Stimulated activated CD4-positive, alpha-beta T cell treated with anti-CD3 and anti-CD28 coated beads, Interleukin-1b, Interleukin-23, amount 100 ng/mL, for 1 hour (primary cell): ENCODE data around the gene GLUD1.
"Not testable (repeated sequence)": the region's sequence is repeated elsewhere in the genome, so short reads cannot be mapped to it uniquely, and the experiment has no call there.

Experiments
- DNase-seq, 2 donors: peaks; one replicate each; pipeline ENCODE4 v3.0.0-alpha.2; 2020; ENCODE audit warnings: low read depth in 2 of 2

GLUD1 gene

DNA sequence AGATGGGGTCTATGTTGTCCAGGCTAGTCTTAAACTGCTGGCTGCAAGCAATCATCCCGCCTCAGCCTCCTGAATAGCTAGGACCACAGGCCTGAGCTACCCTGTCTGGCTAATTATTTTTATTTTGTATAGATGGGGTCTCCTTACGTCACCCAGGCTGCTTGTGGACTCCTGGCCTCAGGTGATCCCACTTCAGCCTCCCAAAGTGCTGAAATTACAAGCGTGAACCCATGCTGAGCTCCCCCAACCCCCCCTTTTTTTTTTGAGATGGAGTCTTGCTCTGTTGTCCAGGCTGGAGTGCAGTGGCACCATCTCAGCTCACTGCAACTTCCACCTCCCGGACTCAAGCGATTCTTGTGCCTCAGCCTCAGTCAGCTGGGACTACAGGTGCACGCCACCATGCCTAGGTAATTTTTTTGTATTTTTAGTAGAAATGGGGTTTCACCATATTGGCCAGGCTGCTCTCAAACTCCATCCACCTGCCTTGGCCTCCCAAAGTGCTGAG lies 49.2 kb downstream of the GLUD1 start:
- DNase-seq: no peak

GRCh38 chr10:87043579-87043978 lies 51.1 kb downstream of the GLUD1 start:
- DNase-seq: not testable (repeated sequence)

DNA sequence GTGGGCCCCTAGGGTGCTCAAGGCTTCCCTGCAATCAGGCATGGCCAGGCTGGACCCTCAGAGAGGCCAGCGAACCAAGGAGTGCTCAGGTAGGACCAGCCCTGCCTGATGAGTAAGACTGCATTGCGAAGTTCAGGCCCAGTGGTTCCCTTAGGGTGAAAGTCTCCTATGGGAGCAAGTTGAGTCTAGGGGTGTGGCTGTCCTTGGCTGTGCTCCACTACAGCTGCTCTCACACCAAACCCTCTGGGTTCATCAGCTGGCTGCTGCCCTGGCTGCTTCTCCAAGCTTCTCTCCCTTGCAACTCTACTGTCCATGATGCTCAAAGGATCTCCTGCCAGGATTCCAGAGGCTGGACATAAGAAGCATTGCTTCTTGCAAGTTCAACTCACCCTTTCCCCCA lies 55.9 kb downstream of the GLUD1 start:
- no peak for DNase-seq

DNA sequence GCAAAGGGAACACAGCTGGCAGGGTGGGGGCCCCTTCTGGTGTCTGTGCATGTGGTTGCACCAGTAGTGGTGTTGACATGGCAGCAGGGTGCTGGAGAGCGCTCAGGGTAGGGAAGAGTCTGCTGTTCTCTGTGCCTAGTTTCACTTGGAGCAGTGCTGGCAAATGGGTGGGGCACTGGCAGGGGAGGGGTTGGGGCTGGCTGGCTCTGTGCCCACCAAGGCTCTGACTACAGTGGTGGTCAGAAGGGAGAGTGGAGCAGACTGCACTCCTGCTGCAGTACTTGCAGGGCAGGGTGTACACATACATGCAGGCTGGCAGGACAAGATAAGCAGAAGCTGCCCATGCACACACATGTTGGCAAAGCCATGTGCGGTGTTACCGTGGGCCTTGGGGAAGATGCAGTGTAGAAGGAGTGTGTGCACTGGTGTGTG lies 56.3 kb downstream of the GLUD1 start:
- no peak for DNase-seq

- DNase-seq: no peak
These were observed 58.0 kb downstream of the GLUD1 start for GRCh38 chr10:87036623-87037022.

DNA sequence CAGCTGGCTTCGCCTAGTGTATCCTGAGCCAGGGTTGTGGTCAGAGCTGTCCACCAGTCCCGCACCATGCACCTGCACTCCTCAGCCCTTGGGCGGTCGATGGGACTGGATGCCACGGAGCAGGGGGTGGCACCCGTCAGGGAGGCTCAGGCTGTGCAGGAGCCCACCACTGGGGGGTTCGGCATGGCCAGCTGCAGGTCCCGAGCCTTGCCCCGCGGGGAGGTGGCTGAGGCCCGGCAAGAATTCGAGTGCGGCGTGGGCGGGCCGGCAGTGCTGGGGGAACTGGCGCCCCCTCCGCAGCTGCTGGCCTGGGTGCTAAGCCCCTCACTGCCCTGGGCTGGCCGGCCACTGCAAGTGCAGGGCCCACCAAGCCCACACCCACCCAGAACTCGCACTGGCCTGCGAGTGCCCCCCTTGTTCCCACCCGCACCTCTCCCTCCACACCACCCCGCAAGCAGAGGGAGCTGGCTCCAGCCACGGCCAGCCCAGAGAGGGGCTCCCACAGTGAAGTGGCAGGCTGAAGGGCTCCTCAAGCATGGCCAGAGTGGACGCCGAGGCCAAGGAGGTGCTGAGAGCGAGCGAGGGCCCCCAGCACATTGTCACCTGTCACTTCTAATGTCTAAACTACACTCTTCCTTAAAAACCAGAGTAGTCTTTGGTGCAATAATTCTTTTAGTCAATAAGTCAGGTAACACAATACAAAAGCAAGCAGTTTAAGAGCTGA lies 63.6 kb downstream of the GLUD1 start:
- DNase-seq: no peak

- not testable (repeated sequence) for DNase-seq
These were observed 64.2 kb downstream of the GLUD1 start for GRCh38 chr10:87030419-87030818.

GRCh38 chr10:87026747-87027508 lies 67.7 kb downstream of the GLUD1 start:
- DNase-seq: not testable (repeated sequence)

GRCh38 chr10:87025285-87025958 lies 69.2 kb downstream of the GLUD1 start:
- not testable (repeated sequence) for DNase-seq

- DNase-seq: not testable (repeated sequence)
These were observed 74.6 kb downstream of the GLUD1 start, which contains the start of gene FAM25A for GRCh38 chr10:87020056-87020455. FAM25A (plus strand) TSS chr10:87020294; CDS start chr10:87020325, 31 bp downstream.

- DNase-seq: not testable (repeated sequence)
These were observed 75.1 kb downstream of the GLUD1 start for GRCh38 chr10:87019504-87019903.

DNA sequence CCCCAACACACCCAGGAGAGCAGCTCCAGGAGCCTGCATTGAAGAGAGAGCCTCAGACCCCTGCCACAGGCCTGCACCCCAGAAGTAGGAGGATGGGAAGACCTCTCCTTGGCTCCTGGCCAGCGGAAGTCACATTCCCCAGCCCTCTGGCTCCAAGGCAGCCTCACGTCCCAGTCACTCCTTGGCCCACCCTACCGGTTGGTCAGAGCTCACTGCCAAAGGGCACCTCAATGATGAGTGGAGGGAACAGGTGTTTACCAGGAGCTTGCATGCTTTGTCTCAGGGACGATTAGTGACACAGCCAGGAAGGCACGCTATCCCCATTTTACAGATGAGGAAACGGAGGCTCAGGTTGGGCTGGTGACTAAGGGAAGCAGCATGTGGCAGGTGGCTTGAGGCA lies 75.6 kb downstream of the GLUD1 start:
- DNase-seq: not testable (repeated sequence)

DNA sequence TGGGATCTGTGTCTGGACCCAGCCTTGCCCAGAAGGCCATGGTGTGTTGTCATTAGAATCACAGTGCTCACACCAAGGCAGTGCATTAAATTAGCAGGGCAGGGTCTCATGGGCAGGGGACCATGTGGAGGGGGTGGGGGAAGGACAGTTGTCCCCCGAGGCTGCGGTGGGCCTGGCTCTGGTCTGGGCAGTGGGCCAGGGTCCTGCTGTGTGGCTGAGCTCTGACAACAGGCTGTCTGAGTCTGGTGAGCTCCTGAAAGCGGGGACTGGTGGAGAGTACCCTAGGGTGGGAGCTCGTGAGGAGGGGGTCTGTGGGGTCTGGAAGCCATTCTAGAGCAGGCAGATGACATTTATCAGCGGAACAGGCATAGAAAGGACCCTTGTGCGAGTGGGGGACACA lies 76.5 kb downstream of the GLUD1 start:
- DNase-seq: not testable (repeated sequence)

GRCh38 chr10:87014986-87015716 lies 79.5 kb downstream of the GLUD1 start:
- not testable (repeated sequence) for DNase-seq

- not testable (repeated sequence) for DNase-seq
These were observed 81.1 kb downstream of the GLUD1 start for GRCh38 chr10:87013528-87013927.

- not testable (repeated sequence) for DNase-seq
These were observed 85.4 kb downstream of the GLUD1 start for GRCh38 chr10:87009134-87009696.

- not testable (repeated sequence) for DNase-seq
These were observed 86.3 kb downstream of the GLUD1 start for GRCh38 chr10:87008303-87008702.

- not testable (repeated sequence) for DNase-seq
These were observed 87.0 kb downstream of the GLUD1 start for GRCh38 chr10:87007674-87008073.

GRCh38 chr10:87007124-87007523 lies 87.5 kb downstream of the GLUD1 start:
- DNase-seq: not testable (repeated sequence)

- DNase-seq: no peak
These were observed 94.2 kb downstream of the GLUD1 start for GRCh38 chr10:87000491-87000890.
